NCI-H526 treated with DMSO at 0.1 percent for 48 hours (cell line): ENCODE data around the gene TRIP10.

Experiments used
- DNase-seq: peaks from one replicate; lab custom pipeline; 2025; lab: John Stamatoyannopoulos, UW

TRIP10 gene

DNA sequence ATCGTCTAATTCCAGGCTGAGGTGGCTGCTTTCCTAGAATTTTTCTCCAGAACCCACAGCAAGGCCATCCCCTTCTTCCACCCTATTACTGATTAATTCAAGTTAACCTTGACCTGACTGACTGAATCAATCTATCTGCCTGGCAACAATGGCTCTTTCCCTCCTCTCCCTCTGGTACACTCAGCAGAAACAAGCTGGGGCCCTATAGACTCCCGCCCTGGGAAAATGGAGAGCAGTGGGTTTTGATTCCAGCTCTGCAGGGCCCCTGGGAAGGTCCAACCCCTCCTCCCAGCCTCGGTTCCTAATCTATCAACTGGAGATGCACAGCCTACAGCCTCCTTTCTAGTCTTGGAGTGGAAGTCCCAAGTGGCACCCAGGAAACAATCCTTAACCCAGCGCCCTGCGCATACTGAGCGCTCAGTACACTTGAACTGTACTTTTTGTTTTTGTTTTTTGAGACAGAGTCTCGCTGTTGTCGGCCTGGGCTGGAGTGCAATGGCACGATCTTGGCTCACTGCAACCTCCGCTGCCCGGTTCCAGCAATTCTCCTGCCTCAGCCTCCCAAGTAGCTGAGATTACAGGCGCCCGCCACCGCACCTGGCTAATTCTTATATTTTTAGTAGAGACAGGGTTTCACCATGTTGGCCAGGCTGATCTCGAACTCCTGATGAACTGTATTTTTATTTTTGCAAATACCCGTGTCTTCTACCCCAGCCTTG lies 13.8 kb upstream of the TRIP10 start:
- DNase-seq: no peak

DNA sequence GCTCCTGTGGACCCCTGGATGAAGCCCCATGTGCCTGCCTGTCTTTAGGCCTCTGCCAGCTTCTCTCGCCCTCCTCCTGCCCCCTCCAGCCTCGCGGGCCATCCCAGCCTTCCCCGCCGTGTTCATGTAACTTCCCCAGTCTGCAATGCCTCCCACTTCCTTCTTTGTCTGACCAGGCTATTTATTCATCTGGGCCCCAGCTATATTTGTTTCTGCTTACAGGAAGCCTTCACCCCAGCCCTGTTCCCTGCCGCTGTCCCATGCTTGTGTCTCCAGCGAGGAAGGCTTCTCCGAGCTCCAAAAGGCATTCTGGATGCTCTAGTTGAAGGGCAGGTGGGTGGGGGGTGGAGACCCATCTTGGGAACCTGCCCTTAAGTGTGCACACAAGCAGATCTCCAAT lies 11.1 kb upstream of the TRIP10 start:
- DNase-seq: no peak

GRCh38 chr19:6729573-6730152 lies 9.8 kb upstream of the TRIP10 start:
- DNase-seq: no peak

DNA sequence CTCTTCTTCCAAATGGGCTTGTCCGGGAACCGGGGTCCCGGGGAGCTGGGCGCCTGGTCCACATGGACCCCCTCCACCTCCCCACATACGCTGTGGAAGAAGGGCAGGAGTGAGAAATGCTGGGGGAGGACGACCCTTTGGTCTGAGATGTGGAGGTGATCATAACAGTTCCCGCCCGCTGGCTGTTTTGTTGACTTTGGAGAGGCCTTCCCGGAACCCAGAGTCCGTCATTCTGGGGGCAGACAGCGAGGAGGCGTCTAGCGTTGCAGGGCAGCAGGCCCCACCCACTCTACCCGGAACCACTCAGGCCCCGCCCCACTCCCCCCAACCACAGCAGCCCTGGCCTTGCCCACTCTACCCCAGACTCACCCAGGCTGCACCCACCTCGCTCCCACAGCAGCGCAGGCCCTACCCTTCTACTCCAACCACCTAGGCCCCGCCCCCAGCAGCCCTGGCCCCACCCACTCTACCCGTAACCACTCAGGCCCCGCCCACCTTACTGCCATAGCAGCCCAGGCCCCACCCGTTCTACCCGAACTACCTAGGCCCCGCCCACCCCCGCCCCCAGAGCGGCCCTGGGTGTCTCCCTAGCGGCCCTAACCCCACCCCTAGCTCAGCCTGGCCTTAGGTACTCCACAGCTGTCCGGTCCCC lies 9.2 kb upstream of the TRIP10 start:
- DNase-seq: no peak

DNA sequence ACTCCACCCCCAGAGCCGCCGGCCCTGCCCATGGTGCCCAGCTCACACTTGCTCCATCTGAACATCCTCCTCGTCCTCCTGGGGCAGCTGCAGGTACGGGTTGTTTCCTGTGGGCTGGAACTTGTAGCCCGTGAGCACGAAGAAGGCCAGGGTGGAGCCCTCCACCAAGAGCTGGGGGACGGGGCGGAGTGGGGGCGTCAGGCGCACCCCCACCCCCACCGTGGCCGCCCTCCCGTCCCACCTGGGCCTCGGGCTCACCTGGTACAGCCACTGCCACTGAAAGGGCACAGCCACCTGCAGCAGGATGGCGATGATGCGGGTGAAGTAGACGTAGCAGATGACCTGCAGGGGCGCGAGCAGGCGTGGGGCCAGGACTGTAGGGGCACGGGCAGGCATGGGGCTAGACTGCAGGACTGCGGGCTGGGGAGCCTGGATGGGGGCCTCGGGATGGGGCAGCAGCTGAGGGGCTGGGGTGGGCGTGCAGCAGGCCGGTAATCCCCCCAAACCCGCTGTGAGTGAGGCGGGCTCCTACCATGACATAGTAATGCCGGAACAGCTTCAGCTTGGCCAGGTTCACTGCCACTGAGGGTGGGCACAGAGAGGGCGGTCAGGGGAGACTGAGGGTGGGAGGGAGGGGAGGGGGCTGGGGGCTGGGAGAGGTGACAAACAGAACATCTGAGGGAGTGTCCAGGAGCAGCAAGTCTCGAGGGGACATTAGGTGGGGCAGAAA lies 8.4 kb upstream of the TRIP10 start:
- DNase-seq: no peak

DNA sequence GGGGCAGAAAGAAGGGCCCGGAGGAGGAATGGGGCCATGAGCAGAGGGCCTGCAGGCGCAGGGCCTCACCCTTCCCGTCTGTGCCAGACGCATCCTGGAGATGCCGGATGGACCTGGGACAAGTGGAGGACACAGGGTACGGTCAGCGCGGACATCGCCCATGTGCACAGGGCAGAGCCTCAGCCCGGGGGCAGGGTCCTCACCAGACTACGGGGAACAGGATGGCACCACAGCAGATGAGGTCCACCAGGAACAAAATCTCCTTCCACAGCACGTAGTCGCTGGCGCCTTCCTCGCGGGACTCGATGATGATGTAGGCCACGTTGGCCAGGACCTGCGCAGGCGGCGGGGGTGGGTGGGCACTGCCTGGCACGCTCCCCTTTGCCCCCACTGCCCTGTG lies 7.7 kb upstream of the TRIP10 start:
- DNase-seq: no peak

- no peak for DNase-seq
Measured at GRCh38 chr19:6732803-6733337, 6.6 kb upstream of the TRIP10 start.

GRCh38 chr19:6733338-6734095 lies 6.0 kb upstream of the TRIP10 start:
- DNase-seq: no peak

GRCh38 chr19:6734096-6734696 lies 5.3 kb upstream of the TRIP10 start:
- DNase-seq: no peak

DNA sequence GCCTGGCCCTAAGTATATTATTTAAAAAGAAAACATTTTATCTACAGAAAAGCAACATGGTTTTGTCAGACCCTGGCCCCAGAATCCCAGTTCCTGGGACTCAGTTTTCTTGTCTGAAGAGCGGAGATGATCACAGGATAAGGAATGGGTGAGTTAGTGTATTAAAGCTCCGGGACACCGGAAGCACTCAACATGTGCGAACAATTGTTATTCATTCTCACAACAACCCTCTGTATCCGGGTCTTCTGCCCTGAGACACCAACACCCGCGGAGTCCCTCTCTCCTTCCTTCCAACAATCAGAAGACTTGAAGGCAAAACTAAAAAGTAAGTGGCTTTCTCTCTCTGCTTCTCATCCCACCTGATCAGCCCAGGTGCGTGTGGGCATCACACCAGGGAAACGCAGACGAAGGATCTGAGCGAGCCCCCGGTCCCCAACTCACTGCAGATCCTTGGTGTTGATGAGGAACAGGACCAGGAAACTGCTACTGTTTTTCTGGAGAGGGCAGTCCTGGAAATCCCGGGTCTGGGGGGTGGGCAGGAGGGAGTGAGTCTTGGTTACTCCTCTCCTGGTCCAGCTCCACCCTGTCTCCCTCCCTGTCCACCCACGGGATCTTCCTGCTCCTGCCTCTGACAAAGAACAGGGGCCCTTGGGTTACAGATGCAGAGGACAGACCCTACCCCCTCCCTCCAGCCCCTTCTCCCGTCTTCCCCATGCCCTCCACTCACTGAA lies 4.1 kb upstream of the TRIP10 start:
- no peak for DNase-seq

DNA sequence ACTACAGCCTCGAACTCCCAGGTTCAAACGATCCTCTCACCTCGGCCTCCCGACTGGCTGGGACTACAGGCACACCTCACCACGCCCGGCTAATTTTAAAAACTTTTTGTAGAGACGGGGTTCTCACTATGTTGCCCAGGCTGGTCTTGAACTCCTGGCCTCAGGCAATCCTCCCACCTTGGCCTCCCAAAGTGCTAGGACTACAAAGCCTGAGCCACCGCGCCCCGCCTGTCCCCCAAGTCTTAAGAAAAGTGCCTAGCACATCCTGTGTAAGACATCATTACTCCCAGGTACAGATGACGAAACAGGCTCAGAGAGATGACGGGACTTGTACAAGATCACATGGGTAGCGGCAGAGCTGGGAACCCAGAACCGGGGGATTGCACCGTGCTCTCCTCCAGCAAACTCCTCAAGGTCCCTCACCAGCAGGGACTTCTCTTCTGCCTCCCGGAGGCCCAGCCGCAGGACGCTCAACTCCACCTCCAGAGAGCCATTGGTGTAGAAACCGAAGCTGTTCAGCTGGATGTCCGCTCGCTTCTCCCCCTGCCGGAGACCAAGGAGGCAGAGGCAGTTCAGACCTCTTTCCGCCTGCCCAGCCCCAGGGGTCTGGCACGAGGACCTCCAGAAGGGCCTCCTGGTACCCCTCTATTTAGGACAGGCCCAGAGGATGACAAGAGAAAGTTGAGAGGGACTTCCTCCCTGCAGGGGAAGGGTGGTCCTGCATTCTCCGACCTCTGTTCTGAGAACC lies 3.1 kb upstream of the TRIP10 start:
- DNase-seq: peak; percentile 27

GRCh38 chr19:6736917-6737283 lies 2.6 kb upstream of the TRIP10 start:
- DNase-seq: no peak

DNA sequence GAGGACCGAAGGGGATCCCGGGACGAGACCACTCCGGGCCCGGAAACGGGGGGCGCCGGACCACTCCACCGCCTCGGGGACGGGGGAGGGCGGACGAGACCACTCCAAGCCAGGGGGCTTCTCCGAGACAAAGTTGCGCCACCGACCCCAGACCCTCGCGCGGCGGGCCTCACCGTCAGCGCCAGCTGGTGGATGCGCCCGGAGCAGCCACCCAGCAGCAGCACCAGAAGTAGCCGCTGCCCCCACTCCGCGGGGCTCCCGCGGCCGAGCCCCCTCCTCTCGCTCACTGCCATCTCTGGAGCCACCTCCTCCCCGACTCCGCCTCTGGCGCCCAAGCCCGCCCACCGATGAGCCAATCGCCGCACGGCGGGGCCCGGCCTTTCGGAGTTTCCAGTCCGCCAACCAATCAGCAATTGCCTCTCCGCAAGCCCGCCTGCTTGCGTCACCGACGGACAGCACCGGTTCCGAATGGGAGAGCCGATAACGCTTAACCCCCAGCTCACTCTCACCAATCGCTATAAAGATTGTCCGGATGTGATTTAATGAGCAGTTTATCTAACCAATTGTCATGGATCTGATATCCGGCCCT lies 2.1 kb upstream of the TRIP10 start, which contains the start of gene GPR108:
TSS of gene GPR108 (minus strand) at position 297 of the 589 bp plus-strand sequence. CDS start at position 293, 4 bp downstream.
- peak; percentile 95 for DNase-seq

GRCh38 chr19:6737873-6738786 lies 1.4 kb upstream of the TRIP10 start:
- peak; percentile 32 for DNase-seq

- no peak for DNase-seq
Measured at GRCh38 chr19:6738787-6739389, 592 bp upstream of the TRIP10 start.

GRCh38 chr19:6739883-6740588 lies 556 bp downstream of the TRIP10 start:
- peak; percentile 6 for DNase-seq
